ENCODE data around the gene CEP120. TPM values are rescaled to one million over a fixed set of nuclear protein-coding genes. Genes with fewer than 3 reads are reported as not detected.

Gene CEP120
- total RNA-seq, 4 donors from 2014 or later = 15.9 to 31.5 (median 23.6) TPM

DNA sequence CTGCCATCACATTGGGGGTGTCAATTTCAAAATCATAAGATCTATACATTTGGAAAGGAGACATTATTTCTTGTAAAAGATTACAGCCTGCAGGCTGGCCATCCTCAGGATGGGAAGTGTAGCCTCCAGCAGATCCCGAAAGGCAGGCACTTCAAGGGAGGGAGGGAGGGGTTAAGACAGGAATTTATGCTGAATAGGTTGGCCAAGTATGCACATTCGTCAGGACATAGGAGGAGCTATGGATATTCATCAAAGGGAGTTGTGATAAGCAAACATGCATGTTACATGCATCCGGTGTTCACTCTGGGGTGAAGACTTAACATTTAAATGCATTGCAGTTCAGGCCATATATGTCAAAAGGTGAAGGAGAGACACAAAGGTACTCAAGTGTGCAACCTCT, 119.4 kb downstream of the CEP120 start:
- no peak for TF ChIP-seq EP300 (IDR thresholded peaks at IDR 0.05)
- TF ChIP-seq POLR2A (IDR thresholded peaks at IDR 0.05) = no peak
- no peak for TF ChIP-seq CTCF (IDR thresholded peaks at IDR 0.05)
- no peak for DNase-seq (ENCODE audit: low spot score in 2 of 2)
- WGBS, 2 donors = 63 to 69% methylated on average over 3 of the region's 3 CpGs
- no peaks in the 10 kb centered on the region for H3K36me3 ChIP-seq
- no peaks in the 10 kb centered on the region for H3K4me1 ChIP-seq
- no peak overlapping the region for H3K4me3 ChIP-seq
- no peak overlapping the region for H3K27ac ChIP-seq
- H3K9me3 ChIP-seq = peaks cover 0 to 7% (median 3%) of the 10 kb centered on the region in 4 donors
- H3K27me3 ChIP-seq = no peaks in the 10 kb centered on the region

DNA sequence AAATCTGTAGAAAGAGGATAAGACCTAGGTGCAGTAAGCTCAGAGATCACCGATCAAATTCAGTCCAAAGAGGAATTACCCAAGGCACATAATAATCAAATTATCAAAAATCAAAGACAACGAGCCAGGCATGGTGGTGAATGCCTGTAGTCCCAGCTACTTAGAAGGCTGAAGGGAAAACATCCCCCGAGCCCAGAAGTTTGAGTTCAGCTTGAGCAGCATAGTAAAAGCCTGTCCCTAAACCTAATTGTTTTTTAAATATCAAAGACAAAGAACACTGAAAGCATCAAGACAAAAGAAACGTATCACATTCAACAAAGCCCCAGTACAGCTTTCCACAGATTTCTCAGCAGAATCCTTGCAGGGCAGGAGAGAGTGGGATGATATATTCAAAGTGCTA, 122.9 kb downstream of the CEP120 start:
- H3K27me3 ChIP-seq = no peaks in the 10 kb centered on the region
- 85 to 89% methylated on average over 4 of the region's 4 CpGs for WGBS, 2 donors
- DNase-seq (ENCODE audit: low spot score in 2 of 2) = no peak

GRCh38 chr5:123299136-123299535, 124.1 kb downstream of the CEP120 start:
- WGBS, 2 donors = 80 to 96% methylated on average over 1 of the region's 1 CpG

More for the DNA sequence above, 122.9 kb downstream of the CEP120 start:
- Histone ChIP-seq H3K9me3 (peaks cover 0 to 7% (median 3%) of the 10 kb centered on the region in 4 donors), H3K4me1 (no peaks in the 10 kb centered on the region), H3K4me3 (no peak overlapping the region), H3K27ac (no peak overlapping the region), H3K36me3 (no peaks in the 10 kb centered on the region)
- no peak for TF ChIP-seq EP300 (IDR thresholded peaks at IDR 0.05)
- TF ChIP-seq POLR2A (IDR thresholded peaks at IDR 0.05) = no peak
- no peak for TF ChIP-seq CTCF (IDR thresholded peaks at IDR 0.05)

GRCh38 chr5:123298335-123299030, 124.7 kb downstream of the CEP120 start:
- H3K4me1 ChIP-seq = no peaks in the 10 kb centered on the region
- no peak overlapping the region for H3K4me3 ChIP-seq
- peaks cover 0 to 2% of the 10 kb centered on the region in 2 donors for H3K27me3 ChIP-seq
- no peak for DNase-seq (ENCODE audit: low spot score in 2 of 2)
- WGBS, 2 donors = 84 to 85% methylated on average over 2 of the region's 2 CpGs
- no peak for TF ChIP-seq CTCF (IDR thresholded peaks at IDR 0.05)
- TF ChIP-seq POLR2A (IDR thresholded peaks at IDR 0.05) = no peak
- no peak for TF ChIP-seq EP300 (IDR thresholded peaks at IDR 0.05)
- H3K9me3 ChIP-seq = peaks cover 0 to 7% (median 3%) of the 10 kb centered on the region in 4 donors
- no peak overlapping the region for H3K27ac ChIP-seq
- no peaks in the 10 kb centered on the region for H3K36me3 ChIP-seq

More at GRCh38 chr5:123299136-123299535, 124.1 kb downstream of the CEP120 start:
- TF ChIP-seq CTCF (IDR thresholded peaks at IDR 0.05) = no peak
- TF ChIP-seq EP300 (IDR thresholded peaks at IDR 0.05) = no peak
- TF ChIP-seq POLR2A (IDR thresholded peaks at IDR 0.05) = no peak
- no peak for DNase-seq (ENCODE audit: low spot score in 2 of 2)
- Histone ChIP-seq H3K9me3 (peaks cover 0 to 7% (median 3%) of the 10 kb centered on the region in 4 donors), H3K36me3 (no peaks in the 10 kb centered on the region), H3K4me3 (no peak overlapping the region), H3K4me1 (no peaks in the 10 kb centered on the region), H3K27me3 (peaks cover 0 to 1% of the 10 kb centered on the region in 2 donors), H3K27ac (no peak overlapping the region)

- H3K36me3 ChIP-seq = no peaks in the 10 kb centered on the region
- H3K9me3 ChIP-seq = peaks cover 0 to 7% (median 3%) of the 10 kb centered on the region in 4 donors
- WGBS, 2 donors = 43 to 53% methylated on average over 1 of the region's 1 CpG
- no peak for DNase-seq (ENCODE audit: low spot score in 2 of 2)
- peaks cover 0 to 2% of the 10 kb centered on the region in 2 donors for H3K27me3 ChIP-seq
- no peak for TF ChIP-seq CTCF (IDR thresholded peaks at IDR 0.05)
- TF ChIP-seq EP300 (IDR thresholded peaks at IDR 0.05) = no peak
- no peak for TF ChIP-seq POLR2A (IDR thresholded peaks at IDR 0.05)
- H3K4me3 ChIP-seq = no peak overlapping the region
- H3K27ac ChIP-seq = no peak overlapping the region
- H3K4me1 ChIP-seq = no peaks in the 10 kb centered on the region
These were observed 125.3 kb downstream of the CEP120 start for GRCh38 chr5:123297866-123298265.
